Nephron (organoid): ENCODE data around the gene TIMM29.

Experiments
- H3K27ac Mint-ChIP-seq, 3 experiments: 2 replicates each; pipeline ENCODE4 v1.8.0; 2020; ENCODE audit warnings: mixed read lengths in 3 of 3, mild to moderate bottlenecking in 2 of 3, moderate library complexity in 1 of 3
- H3K27me3 Mint-ChIP-seq: 2 replicates; pipeline ENCODE4 v1.8.0; 2021; ENCODE audit warnings: low read depth, mild to moderate bottlenecking, moderate library complexity, mixed read lengths
- H3K36me3 Mint-ChIP-seq: 2 replicates; pipeline ENCODE4 v1.8.0; 2020; ENCODE audit warnings: low read depth, mixed read lengths
- H3K4me1 Mint-ChIP-seq: 2 replicates; pipeline ENCODE4 v1.8.0; 2020; ENCODE audit warnings: mixed read lengths
- H3K4me3 Mint-ChIP-seq, 3 experiments: 2 replicates each; pipeline ENCODE4 v1.8.0; 2020; ENCODE audit warnings: mild to moderate bottlenecking in 3 of 3, mixed read lengths in 3 of 3, moderate library complexity in 2 of 3
- H3K9me3 Mint-ChIP-seq: 2 replicates; pipeline ENCODE4 v1.8.0; 2020; ENCODE audit warnings: mixed read lengths
- TF ChIP-seq, protein P1 (sequence below), 3 experiments: fragments of 200-600 bp; sonication (generic); IDR thresholded peaks; one replicate each; pipeline ENCODE4 v1.5.0; 2021; ENCODE audit warnings: antibody characterized with exemption in 3 of 3; ENCODE audit not compliant: unreplicated experiment in 3 of 3

Gene TIMM29

DNA sequence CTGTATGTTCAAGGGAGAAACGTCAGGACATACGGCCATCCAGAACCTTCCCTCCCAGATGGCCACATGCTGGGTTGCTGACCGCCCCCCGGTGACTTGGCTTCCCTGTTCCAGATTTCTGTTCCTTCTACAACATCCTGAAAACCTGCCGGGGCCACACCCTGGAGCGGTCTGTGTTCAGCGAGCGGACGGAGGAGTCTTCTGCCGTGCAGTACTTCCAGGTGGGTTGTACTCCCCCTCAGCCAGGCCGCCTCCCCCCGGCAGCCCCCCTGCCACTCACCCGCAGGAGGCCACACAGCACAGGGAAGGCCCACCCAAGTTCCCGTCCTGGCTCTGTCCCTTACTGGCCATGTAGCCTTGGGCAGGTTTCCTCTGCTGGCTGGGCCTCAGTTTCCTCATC, 20.7 kb upstream of the TIMM29 start:
- no peaks in the 10 kb centered on the region for H3K27me3 Mint-ChIP-seq
- peaks cover 28% of the 10 kb centered on the region for H3K36me3 Mint-ChIP-seq
- no peak overlapping the region for H3K4me3 Mint-ChIP-seq
- H3K9me3 Mint-ChIP-seq: peaks cover 4% of the 10 kb centered on the region
- H3K27ac Mint-ChIP-seq: no peak overlapping the region
- H3K4me1 Mint-ChIP-seq: no peaks in the 10 kb centered on the region
- TF ChIP-seq, protein P1, sequence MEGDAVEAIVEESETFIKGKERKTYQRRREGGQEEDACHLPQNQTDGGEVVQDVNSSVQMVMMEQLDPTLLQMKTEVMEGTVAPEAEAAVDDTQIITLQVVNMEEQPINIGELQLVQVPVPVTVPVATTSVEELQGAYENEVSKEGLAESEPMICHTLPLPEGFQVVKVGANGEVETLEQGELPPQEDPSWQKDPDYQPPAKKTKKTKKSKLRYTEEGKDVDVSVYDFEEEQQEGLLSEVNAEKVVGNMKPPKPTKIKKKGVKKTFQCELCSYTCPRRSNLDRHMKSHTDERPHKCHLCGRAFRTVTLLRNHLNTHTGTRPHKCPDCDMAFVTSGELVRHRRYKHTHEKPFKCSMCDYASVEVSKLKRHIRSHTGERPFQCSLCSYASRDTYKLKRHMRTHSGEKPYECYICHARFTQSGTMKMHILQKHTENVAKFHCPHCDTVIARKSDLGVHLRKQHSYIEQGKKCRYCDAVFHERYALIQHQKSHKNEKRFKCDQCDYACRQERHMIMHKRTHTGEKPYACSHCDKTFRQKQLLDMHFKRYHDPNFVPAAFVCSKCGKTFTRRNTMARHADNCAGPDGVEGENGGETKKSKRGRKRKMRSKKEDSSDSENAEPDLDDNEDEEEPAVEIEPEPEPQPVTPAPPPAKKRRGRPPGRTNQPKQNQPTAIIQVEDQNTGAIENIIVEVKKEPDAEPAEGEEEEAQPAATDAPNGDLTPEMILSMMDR (IDR thresholded peaks at IDR 0.05; ENCODE audit: unreplicated experiment in 3 of 3): no peak

DNA sequence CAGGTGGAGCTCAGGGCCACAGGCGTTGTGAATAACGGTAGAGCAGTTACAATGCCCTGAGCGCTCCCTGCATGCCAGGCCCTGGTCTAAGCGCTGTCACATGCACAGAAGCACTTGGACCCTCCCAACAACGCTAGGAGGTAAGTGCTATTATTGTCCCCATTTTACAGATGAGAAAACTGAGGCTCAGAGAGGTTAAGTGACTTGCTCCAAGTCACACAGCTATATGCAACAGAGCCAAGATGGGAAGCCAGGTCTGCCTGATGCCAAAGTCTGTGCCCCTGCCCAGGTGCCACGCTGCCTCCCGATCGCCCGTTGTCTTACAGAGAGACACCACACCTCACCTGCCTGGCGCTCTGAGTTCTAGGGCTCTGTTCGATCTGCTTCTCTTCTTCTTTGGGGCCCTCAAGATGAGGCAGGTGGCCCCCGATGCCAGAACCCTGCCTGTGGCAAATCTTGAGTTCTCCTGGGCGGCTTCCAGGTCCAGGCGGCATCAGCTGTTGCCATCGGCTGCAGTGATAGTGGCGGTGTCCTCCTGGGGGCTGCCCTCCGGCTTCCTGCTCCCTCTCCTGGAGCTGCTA, 20.1 kb upstream of the TIMM29 start:
- no peak overlapping the region for H3K4me3 Mint-ChIP-seq
- no peaks in the 10 kb centered on the region for H3K27me3 Mint-ChIP-seq
- no peak overlapping the region for H3K27ac Mint-ChIP-seq
- no peaks in the 10 kb centered on the region for H3K9me3 Mint-ChIP-seq
- TF ChIP-seq, protein P1 (IDR thresholded peaks at IDR 0.05; ENCODE audit: unreplicated experiment in 3 of 3): no peak
- H3K36me3 Mint-ChIP-seq: peaks cover 22% of the 10 kb centered on the region
- H3K4me1 Mint-ChIP-seq: no peaks in the 10 kb centered on the region

DNA sequence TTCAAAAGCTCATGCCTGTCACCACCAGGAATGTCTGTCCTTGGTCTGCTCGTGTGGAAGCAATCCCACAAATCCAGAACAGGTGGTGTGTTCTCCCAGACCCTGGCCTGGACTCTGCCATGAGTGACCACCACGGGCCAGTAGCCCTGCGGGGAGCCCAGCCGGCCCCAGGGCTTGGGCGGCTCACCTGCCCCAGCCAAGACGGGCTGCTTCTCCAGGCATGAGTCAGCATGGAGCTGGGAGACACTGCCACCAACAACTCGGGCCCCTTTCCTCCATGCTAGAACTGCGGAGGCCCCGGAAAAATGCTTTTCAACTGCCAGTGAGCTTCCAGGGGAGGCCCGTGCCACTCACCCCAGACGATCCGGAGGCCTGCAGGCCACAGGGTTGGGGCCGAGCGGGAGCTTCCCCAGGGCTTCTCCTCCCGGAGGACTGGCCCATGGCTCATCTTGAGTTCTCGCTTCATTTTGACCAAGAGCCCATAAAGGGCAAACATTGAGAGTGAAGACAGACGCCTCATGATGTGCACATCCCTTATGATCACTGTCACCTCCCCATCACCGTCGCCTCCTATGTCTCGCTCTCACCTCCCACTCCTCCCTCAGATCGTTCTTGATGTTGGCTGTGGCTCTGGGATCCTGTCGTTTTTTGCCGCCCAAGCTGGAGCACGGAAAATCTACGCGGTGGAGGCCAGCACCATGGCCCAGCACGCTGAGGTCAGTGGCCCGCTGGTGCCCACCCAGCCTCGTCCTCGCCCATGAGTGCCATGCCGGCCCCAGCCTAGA, 16.8 kb upstream of the TIMM29 start:
- Mint-ChIP-seq H3K27me3 (no peaks in the 10 kb centered on the region), H3K27ac (no peak overlapping the region), H3K9me3 (no peaks in the 10 kb centered on the region), H3K4me3 (no peak overlapping the region), H3K4me1 (no peaks in the 10 kb centered on the region), H3K36me3 (peaks cover 16% of the 10 kb centered on the region)
- TF ChIP-seq, protein P1 (IDR thresholded peaks at IDR 0.05; ENCODE audit: unreplicated experiment in 3 of 3): no peak

GRCh38 chr19:10912619-10913018, 16.0 kb upstream of the TIMM29 start:
- Mint-ChIP-seq H3K4me1 (no peaks in the 10 kb centered on the region), H3K27me3 (no peaks in the 10 kb centered on the region), H3K9me3 (no peaks in the 10 kb centered on the region), H3K27ac (no peak overlapping the region), H3K36me3 (peaks cover 20% of the 10 kb centered on the region), H3K4me3 (no peak overlapping the region)
- TF ChIP-seq, protein P1 (IDR thresholded peaks at IDR 0.05; ENCODE audit: unreplicated experiment in 3 of 3): no peak

DNA sequence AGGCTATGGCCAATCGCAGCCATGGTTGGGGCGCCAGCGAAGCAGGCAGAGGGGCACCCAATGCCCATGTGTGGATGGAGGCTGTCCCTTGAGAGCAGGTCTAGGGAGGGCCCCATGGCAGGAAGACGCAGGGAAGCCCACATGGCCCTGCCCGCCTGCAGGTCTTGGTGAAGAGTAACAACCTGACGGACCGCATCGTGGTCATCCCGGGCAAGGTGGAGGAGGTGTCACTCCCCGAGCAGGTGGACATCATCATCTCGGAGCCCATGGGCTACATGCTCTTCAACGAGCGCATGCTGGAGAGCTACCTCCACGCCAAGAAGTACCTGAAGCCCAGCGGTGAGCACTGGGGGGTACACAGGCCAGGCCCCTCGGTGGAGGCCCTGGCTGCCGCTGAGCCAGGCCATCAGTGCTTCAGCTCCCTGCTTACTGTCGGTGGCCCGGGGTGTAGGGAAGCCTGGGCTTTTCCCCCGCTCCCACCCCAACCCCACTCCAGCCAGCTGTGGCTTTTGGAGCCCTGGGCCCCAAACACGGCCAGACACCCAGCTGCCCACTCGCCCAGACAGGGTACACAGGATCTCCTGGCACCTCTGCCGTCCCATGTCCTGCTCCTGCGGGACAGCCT, 14.8 kb upstream of the TIMM29 start:
- no peak overlapping the region for H3K27ac Mint-ChIP-seq
- TF ChIP-seq, protein P1 (IDR thresholded peaks at IDR 0.05; ENCODE audit: unreplicated experiment in 3 of 3): no peak
- no peak overlapping the region for H3K4me3 Mint-ChIP-seq
- peaks cover 19% of the 10 kb centered on the region for H3K36me3 Mint-ChIP-seq
- no peaks in the 10 kb centered on the region for H3K27me3 Mint-ChIP-seq
- H3K4me1 Mint-ChIP-seq: no peaks in the 10 kb centered on the region
- H3K9me3 Mint-ChIP-seq: no peaks in the 10 kb centered on the region
